Measurements from ENCODE around the gene TRMT2A.

TRMT2A gene

DNA sequence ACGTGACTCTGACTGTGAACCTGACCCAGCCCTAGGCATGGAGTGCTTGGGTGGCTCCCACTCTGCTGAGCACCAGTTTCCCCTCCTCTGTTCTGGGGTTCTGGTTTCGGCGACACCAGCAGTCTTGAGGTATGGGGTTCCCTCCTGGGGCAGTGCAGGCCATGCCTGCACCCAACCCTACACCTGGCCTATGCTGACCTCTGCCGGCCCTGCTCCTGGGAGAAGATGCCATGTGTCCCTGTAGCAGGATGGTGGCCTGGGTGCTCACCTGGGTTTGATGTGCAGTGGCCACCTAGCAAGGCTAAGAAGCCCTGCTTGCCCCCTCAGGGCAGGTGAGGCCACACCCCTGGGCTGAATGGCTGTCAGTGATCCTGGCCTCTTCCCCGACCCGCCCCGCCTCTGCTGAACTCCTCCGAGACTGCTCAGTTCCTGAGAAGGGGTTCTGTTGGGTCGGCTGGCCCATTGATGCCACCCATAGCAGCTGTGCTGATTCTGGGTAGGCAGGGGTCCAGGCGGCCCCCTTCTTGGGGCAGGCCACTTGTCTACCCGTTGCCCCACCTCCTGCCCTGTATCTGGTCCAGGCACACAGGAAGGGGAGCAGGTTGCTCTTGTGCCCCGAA is 17.0 kb upstream of the TRMT2A start:
- no peak for ATAC-seq

- ATAC-seq, result no peak
These were observed 15.7 kb upstream of the TRMT2A start for GRCh38 chr22:20132686-20133246.

- ATAC-seq, result peak; percentile 1 to 2
These were observed 15.0 kb upstream of the TRMT2A start for GRCh38 chr22:20131859-20132685.

GRCh38 chr22:20131597-20131858 is 14.5 kb upstream of the TRMT2A start, which contains the start of gene ZDHHC8:
Gene ZDHHC8 (plus strand): TSS chr22:20131804. CDS start chr22:20131948, 144 bp downstream.
- ATAC-seq, result peak; percentile 72 to 74

- peak; percentile 84 to 86 for ATAC-seq
These were observed 13.9 kb upstream of the TRMT2A start for GRCh38 chr22:20130731-20131596.

- ATAC-seq, result no peak
These were observed 13.3 kb upstream of the TRMT2A start for GRCh38 chr22:20130319-20130718.

DNA sequence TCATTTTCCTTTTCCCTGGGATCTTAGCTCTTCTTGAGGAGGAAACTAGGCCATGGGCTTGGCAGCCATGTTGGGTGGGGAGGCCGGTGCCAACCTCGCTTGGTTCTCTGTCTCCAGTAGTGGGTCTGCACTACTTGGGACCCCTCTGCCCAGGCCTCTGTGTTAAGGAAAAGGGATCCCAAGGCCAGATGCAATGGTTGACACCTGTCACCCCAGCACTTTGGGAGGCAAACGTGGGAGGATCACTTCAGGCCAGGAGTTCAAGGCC is 12.7 kb upstream of the TRMT2A start:
- ATAC-seq, result no peak

DNA sequence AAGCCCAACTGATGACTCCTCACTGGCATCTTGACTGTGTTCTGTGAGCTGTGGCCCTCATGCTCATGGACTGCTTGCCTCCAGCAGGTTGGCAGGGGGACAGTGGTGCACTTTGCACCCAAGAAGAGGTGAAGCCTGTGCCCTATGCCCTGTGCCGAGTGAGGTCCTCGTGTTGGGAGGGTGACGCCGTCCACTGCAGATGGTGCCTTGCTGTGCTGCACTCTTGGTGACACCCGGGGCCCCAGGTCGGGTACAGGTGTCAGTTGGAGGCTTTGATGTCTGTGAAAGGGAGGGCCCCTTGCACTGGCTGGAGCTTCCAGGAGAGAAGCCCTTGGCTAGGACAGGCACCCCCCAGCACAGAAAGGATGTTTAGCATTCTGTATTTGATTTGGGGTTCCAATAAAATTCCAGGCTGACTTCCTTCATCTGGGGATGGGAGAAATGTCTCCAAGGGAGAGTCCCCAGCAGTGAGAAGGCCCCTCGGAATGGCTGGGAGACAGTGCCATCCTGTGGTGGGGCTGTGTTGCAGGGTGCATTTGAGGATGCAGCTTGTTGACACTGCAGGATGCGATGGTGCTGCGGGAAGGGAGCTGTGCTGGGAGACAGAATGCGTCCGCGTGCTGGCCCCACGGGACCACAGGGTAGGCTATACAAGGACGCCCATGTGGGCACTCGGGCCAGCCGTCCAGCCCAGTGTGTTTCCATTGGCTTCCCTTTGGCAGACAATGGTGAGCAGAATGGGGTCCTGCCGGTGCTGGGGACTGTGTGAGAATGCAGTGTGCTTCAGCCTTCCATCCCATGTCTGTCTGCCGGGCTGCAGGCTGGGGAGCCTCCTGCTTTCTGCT is 12.1 kb upstream of the TRMT2A start:
- peak; percentile 6 to 18 for ATAC-seq

GRCh38 chr22:20128619-20128901 is 11.5 kb upstream of the TRMT2A start:
- ATAC-seq, result no peak

- ATAC-seq, result no peak
These were observed 11.0 kb upstream of the TRMT2A start for GRCh38 chr22:20127869-20128618.

DNA sequence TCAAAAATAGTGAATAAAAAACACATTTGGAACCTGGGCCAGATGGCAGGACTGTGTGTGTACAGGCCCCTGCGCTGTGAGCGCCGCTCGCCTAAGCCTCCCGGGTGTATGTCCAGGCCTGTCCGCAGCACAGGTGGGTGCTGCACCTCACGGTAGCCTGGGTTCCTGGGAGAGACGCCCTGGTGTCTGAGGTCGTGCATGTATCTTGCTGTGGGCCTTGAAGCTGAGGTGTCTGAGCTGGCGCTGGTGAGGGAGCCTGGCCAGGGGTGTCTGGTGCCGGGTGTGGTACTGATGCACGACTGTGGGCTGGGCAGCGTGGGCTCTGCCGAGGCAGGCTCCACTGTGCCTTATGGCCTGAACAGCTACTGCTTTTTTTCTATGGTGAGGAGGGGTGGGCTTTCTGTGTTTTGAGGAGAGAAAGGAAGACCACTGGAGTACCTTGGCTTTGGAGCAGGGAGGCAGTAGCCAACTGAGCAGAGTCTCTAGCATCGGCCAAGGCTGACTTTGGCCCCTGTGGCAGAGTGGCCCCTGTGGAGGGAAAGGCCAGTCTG is 10.4 kb upstream of the TRMT2A start:
- ATAC-seq, result no peak

GRCh38 chr22:20126284-20127029 is 9.4 kb upstream of the TRMT2A start:
- no peak for ATAC-seq

DNA sequence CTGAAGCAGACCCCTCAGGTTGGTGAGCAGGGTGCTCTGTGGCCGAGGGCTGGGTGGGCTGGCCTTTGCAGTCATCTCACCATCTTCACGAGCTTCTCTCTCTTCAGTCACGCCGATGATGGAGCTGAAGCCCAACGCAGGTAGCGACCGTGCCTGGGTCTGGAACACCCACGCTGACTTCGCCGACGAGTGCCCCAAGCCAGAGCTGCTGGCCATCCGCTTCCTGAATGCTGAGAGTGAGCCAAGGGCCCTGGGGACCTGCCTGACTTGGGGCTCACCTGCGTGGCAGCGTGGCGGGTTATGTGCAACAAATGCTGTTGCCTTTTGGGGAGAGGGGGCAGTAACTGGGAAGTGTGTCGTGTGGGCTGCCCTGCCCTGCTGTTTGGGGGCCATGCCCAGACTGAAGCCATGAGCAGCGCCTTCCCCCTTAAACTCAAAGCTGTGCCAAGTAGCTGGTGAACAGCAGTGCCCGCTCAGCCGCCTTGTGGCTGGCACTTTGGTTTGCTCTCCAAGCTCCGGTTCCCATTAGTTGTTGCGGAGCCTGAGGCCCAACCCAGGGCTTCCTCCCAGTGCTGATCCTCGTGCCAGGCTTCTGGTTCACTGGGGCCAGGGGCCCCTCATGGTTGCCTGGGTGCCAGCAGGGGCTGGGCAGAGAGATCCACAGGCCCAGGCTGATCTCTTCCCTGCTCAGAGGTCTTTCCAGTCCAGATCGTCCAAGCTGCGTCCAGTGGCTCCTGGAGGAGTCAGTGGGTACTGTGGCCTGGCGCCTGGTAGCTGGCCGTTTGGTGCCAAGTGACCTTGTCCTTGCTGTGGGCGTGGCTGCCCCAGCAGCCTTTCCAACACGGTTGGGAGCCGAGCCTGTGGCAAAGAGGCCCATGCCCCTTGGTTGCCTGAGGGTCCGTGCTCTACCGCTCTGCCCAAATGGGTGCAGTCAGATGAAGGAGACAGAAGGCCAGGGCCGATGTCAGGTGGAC is 8.5 kb upstream of the TRMT2A start:
- ATAC-seq, result no peak

DNA sequence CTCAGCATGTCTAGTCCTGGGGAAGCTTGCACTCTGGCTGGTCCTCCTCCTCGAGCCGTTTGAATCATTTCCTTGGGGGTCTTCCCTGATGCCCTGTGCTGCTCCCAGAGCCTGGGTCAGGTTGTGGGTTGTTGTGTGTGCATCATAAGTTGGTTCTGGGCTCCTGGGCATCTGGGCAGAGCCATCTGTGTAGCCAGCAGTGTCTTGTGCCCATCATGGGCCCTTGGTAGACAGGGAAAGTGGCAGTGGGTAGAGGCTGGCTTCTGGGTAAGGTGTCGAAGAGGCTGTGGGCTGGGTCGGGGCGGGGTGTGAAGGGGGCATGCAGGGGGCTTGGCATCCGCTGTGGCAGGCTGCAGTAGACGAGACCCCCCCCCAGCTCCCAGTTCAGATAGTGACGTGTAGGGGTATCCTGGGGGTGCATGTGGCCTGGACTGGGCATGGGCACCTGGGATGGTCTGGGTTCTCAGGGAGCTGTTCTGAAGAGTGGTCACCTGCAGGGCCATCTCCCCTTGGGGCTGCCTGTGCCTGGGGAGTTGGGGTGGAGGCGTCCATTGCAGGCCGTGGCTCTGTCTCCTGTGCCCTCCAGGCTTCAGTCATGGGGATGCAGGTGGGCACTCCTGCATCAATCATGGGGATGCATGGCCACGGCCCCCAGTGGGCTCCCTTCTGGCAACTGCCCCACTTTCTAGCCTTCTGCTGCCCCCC is 7.2 kb upstream of the TRMT2A start:
- no peak for ATAC-seq

DNA sequence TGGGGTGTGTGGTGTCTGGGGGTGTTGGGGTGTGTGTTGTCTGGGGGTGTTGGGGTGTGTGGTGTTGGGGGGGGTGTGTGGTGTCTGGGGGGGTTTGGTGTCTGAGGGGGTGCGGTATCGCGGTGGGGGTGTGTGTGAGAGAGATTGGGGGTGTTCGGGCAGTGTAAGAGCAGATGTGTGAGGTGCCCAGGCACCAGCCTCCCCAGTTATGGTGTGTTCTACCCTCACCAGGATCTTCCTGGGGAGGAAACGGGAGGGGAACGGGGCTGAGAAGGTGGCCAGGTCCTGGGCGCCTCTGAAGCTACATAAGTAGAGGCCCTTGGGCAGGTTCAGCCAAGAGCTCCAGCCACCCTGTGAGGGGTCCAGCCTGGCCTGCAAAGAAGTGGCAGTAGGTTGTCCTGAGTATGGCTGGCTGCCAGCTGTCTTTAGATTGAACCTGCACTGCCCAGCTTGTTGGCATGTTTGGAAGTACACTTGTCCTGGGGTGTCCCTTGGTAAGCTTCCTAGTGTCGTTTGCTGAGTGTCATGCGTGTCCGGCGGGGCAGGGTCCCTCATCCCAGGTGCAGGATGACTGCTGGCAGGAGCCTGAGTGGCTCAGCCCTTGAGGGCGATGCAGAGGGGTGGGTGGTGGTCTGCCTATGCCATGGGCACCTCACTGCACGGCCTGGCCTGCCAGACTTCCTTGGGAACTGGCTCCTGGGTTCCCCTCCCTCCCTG is 6.5 kb upstream of the TRMT2A start:
- ATAC-seq, result no peak

- ATAC-seq, result no peak
These were observed 4.9 kb upstream of the TRMT2A start for GRCh38 chr22:20121856-20122415.

DNA sequence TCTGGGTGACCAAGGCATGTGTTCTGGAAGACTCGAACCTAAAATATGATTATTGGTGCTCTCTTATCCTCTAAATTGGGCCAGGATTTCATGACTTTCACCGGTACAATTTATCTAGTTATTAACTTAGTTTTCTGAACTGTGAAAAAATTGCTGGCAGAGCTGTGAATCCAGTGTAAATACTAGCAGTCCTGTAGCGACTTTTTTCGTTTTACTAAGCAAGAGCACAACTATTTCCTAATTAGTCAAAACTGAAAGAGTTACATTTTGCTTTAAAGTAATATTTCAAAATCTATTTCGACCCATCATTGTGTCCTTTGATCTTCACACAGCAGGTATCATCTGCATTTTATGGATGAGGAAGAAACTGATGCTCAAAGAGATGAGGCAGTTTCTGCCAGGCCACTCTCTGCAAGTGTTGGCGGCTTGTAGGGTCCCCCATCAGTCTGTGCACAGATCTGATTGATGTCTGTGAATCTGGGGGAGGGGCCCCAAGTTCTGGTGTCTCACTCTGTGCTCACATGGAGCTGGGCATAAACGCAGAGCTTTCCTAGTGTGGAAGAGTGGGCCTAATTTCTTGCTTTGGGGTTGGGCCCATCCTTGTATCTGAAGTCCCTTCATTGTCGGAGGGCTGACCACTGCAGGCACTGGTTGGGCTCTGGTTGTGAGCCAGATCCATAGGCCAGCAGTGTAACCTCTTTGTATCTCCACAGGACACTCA is 1.4 kb upstream of the TRMT2A start:
- no peak for ATAC-seq
